DMS153 treated with DMSO at 0.1 percent for 48 hours (cell line): Measurements from ENCODE around the gene LCP1.
"Not testable (repeated sequence)": the region's sequence is repeated elsewhere in the genome, so short reads cannot be mapped to it uniquely, and the experiment has no call there.

Experiments
- DNase-seq: peaks from one replicate; lab custom pipeline; 2025; ENCODE audit not compliant: unreplicated experiment; lab: John Stamatoyannopoulos, UW

Gene LCP1

GRCh38 chr13:46181840-46182490, at the start of gene LCP1:
Gene LCP1 (minus strand): TSS chr13:46182177. CDS start chr13:46159662, 22,515 bp downstream.
- DNase-seq, result no peak

GRCh38 chr13:46229251-46229650, 47.3 kb upstream of the LCP1 start:
- no peak for DNase-seq

- DNase-seq, result peak; percentile 50
Observed at GRCh38 chr13:46220234-46220633, 38.3 kb upstream of the LCP1 start.

- not testable (repeated sequence) for DNase-seq
Observed at GRCh38 chr13:46214741-46215140, 32.8 kb upstream of the LCP1 start.

- DNase-seq, result no peak
Observed at GRCh38 chr13:46213242-46213641, 31.3 kb upstream of the LCP1 start.

GRCh38 chr13:46211483-46212351, 29.7 kb upstream of the LCP1 start, which contains the start of gene LRRC63:
Gene LRRC63 (plus strand): TSS chr13:46211928. CDS start chr13:46213035, 1,107 bp downstream.
- peak; percentile 79 for DNase-seq

GRCh38 chr13:46211116-46211482, 29.1 kb upstream of the LCP1 start:
- no peak for DNase-seq

GRCh38 chr13:46210362-46211083, 28.5 kb upstream of the LCP1 start:
- no peak for DNase-seq

GRCh38 chr13:46207828-46208227, 25.9 kb upstream of the LCP1 start:
- DNase-seq, result no peak

- no peak for DNase-seq
Observed at GRCh38 chr13:46206143-46206542, 24.2 kb upstream of the LCP1 start.

- no peak for DNase-seq
Observed at GRCh38 chr13:46202966-46203365, 21.0 kb upstream of the LCP1 start.

- no peak for DNase-seq
Observed at GRCh38 chr13:46202188-46202795, 20.3 kb upstream of the LCP1 start.

GRCh38 chr13:46198696-46199193, 16.8 kb upstream of the LCP1 start:
- no peak for DNase-seq

- DNase-seq, result no peak
Observed at GRCh38 chr13:46197299-46198048, 15.5 kb upstream of the LCP1 start.

GRCh38 chr13:46195016-46195415, 13.0 kb upstream of the LCP1 start:
- DNase-seq, result no peak

- no peak for DNase-seq
Observed at GRCh38 chr13:46192412-46192811, 10.4 kb upstream of the LCP1 start.

GRCh38 chr13:46185634-46186033, 3.7 kb upstream of the LCP1 start:
- no peak for DNase-seq

GRCh38 chr13:46184277-46184699, 2.3 kb upstream of the LCP1 start:
- DNase-seq, result peak; percentile 1

GRCh38 chr13:46183018-46183946, 1.3 kb upstream of the LCP1 start:
- no peak for DNase-seq
